ENCODE measurements around the gene LDB2. TPM values are rescaled to one million over a fixed set of nuclear protein-coding genes. Genes with fewer than 3 reads are reported as not detected.
A peak's percentile ranks its signal among the peaks of the same experiment; 100 is the strongest.

LDB2 gene
- total and polyA plus RNA-seq, 11 donors = 9.5 to 38.7 (median 26.3) TPM

DNA sequence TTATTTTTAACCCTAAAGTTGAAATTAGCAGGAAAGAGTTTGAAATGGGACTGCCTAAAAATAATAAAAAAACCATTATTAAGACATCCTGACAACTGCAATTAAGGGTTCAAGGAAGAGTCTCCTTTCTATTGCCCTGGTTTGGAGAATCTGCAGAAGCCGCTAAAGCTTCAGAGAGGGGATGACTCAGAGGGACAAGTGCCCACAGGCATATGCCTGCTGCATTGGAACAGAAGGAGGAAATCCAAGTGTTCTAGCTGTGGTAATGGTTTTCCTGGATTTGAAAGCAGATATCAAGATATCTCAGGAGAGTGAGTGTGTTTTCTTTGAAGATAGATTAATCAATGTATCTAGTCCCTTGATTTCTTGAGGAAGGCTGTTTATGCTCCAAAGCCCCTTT, 437.1 kb downstream of the LDB2 start:
- Histone ChIP-seq H3K9me3 (no peaks in the 10 kb centered on the region), H3K4me1 (no peaks in the 10 kb centered on the region), H3K27ac (no peak overlapping the region), H3K36me3 (no peaks in the 10 kb centered on the region), H3K27me3 (no peaks in the 10 kb centered on the region), H3K4me3 (no peak overlapping the region)
- intact Hi-C loops (cut with DNase I) = no loop called here
- 77 to 96% (median 81%) methylated on average over 1 of the region's 1 CpG for WGBS, 4 donors
- no peak for DNase-seq
- ATAC-seq = no peak
- TF ChIP-seq POLR2A (IDR thresholded peaks at IDR 0.05) (no peak), CTCF (IDR thresholded peaks at IDR 0.05) (no peak)

- peak in 1 of 5 donors; percentile 33 for DNase-seq
- intact Hi-C loops (cut with DNase I) = loop anchor here in 4 of 10 donors (10.0 kb wide), 2 partner anchors 867 to 877 kb away; no protein-coding TSS in a partner anchor
Observed at GRCh38 chr4:16457944-16458343, 440.5 kb downstream of the LDB2 start.

More at GRCh38 chr4:16457944-16458343, 440.5 kb downstream of the LDB2 start:
- Histone ChIP-seq H3K36me3 (no peaks in the 10 kb centered on the region), H3K4me3 (no peak overlapping the region), H3K27ac (no peak overlapping the region), H3K27me3 (no peaks in the 10 kb centered on the region), H3K9me3 (peaks cover 0 to 4% (median 0%) of the 10 kb centered on the region in 12 donors), H3K4me1 (no peaks in the 10 kb centered on the region)
- WGBS, 4 donors = 83 to 91% (median 87%) methylated on average over 4 of the region's 4 CpGs
- TF ChIP-seq CTCF (IDR thresholded peaks at IDR 0.05) (no peak), POLR2A (IDR thresholded peaks at IDR 0.05) (no peak)
- ATAC-seq = no peak

Data from heart left ventricle (tissue), 16 donors.